Uterus (tissue), 4 donors: ENCODE data around the gene CACNA1D. TPM values are rescaled to one million over a fixed set of nuclear protein-coding genes. Genes with fewer than 3 reads are reported as not detected.

Source experiments
- DNase-seq, 2 donors: peaks; one replicate each; pipeline ENCODE4 v3.0.0-alpha.2; 2019 to 2020
- H3K27ac ChIP-seq, 2 donors: fragments of 200-600 bp; sonication (generic); 1 replicate in 1 of 2; 2 replicates in 1 of 2; pipeline ENCODE4 v1.5.1; 2016 to 2018
- H3K27me3 ChIP-seq, 2 donors: fragments of 200-600 bp; sonication (generic); one replicate each; pipeline ENCODE4 v1.5.1; 2018 to 2019; ENCODE audit warnings: control low read depth in 1 of 2
- H3K36me3 ChIP-seq, 2 donors: fragments of 200-600 bp; sonication (generic); one replicate each; pipeline ENCODE4 v1.5.1; 2019; ENCODE audit warnings: control low read depth in 1 of 2
- H3K4me1 ChIP-seq, 2 donors: fragments of 200-600 bp; sonication (generic); one replicate each; pipeline ENCODE4 v1.5.1; 2018 to 2019; ENCODE audit warnings: control low read depth in 1 of 2
- H3K4me3 ChIP-seq, 2 donors: fragments of 200-600 bp; sonication (generic); 1 replicate in 1 of 2; 2 replicates in 1 of 2; pipeline ENCODE4 v1.5.1; 2018 to 2019; ENCODE audit warnings: mild to moderate bottlenecking in 1 of 2
- H3K9me3 ChIP-seq, 2 donors: fragments of 200-600 bp; sonication (generic); one replicate each; pipeline ENCODE4 v1.5.1; 2019; ENCODE audit warnings: control low read depth in 1 of 2
- POLR2A ChIP-seq, 2 donors: fragments of 450-650 bp; IDR thresholded peaks; one replicate each; pipeline ENCODE4 v1.6.1; 2016; ENCODE audit warnings: antibody characterized with exemption in 2 of 2, mild to moderate bottlenecking in 1 of 2, moderate library complexity in 1 of 2
- intact Hi-C: fragments of 100-400 bp; cut with DNase I; formaldehyde crosslinking; loops from one replicate; pipeline ENCODE4 v1.15.1; 2023; ENCODE audit warnings: low total_unique reads
- total RNA-seq, 4 donors: library from RNA; depleted of rRNA in 3 of 4; stranded (reverse); fragments of >200 nt in 3 of 4; gene quantifications; one replicate each; pipeline versions ENCODE4 v1.1.0 to v1.2.4, GENCODE V29; 2014 to 2023
- TF ChIP-seq, protein P1 (sequence below), 4 experiments: fragments of 200-600 bp in 2 of 4; fragments of 450-650 bp in 2 of 4; sonication (generic) in 2 of 4; IDR thresholded peaks; one replicate each; pipeline ENCODE4 v1.5.1; 2016 to 2019; ENCODE audit warnings: antibody characterized with exemption in 4 of 4, mild to moderate bottlenecking in 2 of 4, moderate library complexity in 1 of 4
- donor health status: DM: yes; HTN: yes; CAD: no.

Gene CACNA1D
- total RNA-seq, 4 donors from 2014 or later, result 0.88 to 97.5 (median 63.4) TPM

- Histone ChIP-seq H3K4me3 (no peak overlapping the region), H3K4me1 (no peaks in the 10 kb centered on the region), H3K27ac (no peak overlapping the region), H3K36me3 (no peaks in the 10 kb centered on the region), H3K27me3 (no peaks in the 10 kb centered on the region), H3K9me3 (no peaks in the 10 kb centered on the region)
- TF ChIP-seq POLR2A (IDR thresholded peaks at IDR 0.05), result no peak
- DNase-seq, result no peak
- intact Hi-C loops, result no loop called here
Observed at GRCh38 chr3:53749448-53749847, 255.0 kb downstream of the CACNA1D start.

DNA sequence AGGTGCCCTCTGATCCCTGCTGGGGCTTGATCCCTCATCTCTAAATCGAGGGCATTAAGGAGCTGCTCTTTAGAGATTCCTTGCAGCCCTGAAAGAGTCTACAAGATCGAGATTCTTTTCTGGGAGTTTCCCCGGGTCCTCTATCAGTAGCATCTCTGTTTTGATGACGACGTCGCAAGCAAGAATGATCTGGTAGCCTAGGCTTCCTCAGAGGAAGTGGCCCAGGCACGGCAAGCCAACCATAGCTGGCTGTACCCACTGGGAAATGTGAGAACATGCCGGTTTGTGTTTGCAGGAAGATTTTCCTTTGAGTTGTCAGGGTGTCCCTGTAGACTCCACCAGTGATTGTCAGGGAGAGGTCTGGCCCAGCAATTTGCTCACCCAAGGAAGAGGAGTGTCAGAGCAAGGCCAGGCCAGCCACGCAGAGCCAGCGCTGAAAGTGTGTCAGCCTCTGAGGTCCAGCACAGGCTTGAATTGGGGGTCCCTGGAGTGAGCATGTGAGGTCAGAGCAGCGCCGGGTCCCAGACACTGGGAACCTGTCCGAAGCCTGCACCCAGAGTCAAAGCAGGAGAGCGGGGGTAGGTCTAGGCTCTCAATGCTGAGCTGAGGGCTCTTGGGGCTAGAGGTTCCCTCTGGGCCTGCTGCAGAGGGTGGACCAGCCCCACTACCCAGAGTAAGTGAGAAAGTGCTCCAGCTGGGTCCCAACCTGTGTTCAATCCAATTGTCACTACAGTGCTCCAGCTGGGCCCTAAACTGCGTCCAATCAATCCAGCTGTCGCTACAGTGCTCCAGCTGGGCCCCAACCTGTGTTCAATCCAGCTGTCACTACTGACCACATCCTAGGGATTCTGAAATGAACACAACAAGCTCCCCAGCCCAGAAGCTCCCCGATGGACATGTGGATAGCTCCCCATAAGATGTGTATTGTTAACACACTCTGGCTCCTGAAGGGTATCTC, 256.1 kb downstream of the CACNA1D start:
- intact Hi-C loops, result no loop called here
- TF ChIP-seq POLR2A (IDR thresholded peaks at IDR 0.05), result no peak
- TF ChIP-seq, protein P1, sequence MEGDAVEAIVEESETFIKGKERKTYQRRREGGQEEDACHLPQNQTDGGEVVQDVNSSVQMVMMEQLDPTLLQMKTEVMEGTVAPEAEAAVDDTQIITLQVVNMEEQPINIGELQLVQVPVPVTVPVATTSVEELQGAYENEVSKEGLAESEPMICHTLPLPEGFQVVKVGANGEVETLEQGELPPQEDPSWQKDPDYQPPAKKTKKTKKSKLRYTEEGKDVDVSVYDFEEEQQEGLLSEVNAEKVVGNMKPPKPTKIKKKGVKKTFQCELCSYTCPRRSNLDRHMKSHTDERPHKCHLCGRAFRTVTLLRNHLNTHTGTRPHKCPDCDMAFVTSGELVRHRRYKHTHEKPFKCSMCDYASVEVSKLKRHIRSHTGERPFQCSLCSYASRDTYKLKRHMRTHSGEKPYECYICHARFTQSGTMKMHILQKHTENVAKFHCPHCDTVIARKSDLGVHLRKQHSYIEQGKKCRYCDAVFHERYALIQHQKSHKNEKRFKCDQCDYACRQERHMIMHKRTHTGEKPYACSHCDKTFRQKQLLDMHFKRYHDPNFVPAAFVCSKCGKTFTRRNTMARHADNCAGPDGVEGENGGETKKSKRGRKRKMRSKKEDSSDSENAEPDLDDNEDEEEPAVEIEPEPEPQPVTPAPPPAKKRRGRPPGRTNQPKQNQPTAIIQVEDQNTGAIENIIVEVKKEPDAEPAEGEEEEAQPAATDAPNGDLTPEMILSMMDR (IDR thresholded peaks at IDR 0.05), result no peak
- Histone ChIP-seq H3K4me1 (no peaks in the 10 kb centered on the region), H3K4me3 (no peak overlapping the region), H3K27me3 (no peaks in the 10 kb centered on the region), H3K9me3 (no peaks in the 10 kb centered on the region), H3K27ac (no peak overlapping the region), H3K36me3 (no peaks in the 10 kb centered on the region)
- no peak for DNase-seq

DNA sequence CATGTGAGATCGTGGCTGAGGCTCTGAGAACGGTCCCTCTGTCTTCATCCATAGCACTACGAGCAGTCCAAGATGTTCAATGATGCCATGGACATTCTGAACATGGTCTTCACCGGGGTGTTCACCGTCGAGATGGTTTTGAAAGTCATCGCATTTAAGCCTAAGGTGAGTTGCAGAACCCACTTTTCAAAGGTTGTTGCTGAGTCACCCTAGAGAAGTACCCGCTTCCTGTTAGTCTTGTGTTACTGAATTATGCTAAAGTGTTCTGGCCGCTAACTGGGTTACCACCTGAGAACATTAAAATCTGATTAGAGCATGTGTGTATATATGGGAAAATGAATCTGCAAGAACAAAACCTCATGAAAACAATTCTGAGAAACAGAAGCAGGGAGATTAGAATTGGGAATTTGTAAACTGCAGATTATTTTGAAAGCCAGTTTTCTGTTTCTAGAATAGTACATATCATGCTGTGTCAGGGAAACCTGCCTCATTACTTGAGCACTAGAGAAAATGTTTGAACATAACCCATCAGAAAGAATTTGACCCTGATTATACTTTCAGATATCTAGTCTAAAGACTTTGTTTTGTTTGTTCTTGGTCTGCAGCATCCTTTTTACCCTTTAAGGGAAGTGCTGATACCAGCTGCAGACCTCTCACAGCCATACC, 259.2 kb downstream of the CACNA1D start:
- intact Hi-C loops, result no loop called here

GRCh38 chr3:53754325-53754724, 259.9 kb downstream of the CACNA1D start:
- intact Hi-C loops, result no loop called here
- H3K4me1 ChIP-seq, result no peaks in the 10 kb centered on the region
- H3K4me3 ChIP-seq, result no peak overlapping the region

More for the DNA sequence above, 259.2 kb downstream of the CACNA1D start:
- no peaks in the 10 kb centered on the region for H3K27me3 ChIP-seq
- H3K9me3 ChIP-seq, result no peaks in the 10 kb centered on the region
- no peak for DNase-seq
- no peaks in the 10 kb centered on the region for H3K36me3 ChIP-seq
- no peaks in the 10 kb centered on the region for H3K4me1 ChIP-seq
- no peak overlapping the region for H3K4me3 ChIP-seq
- TF ChIP-seq POLR2A (IDR thresholded peaks at IDR 0.05), result no peak
- TF ChIP-seq, protein P1 (IDR thresholded peaks at IDR 0.05), result no peak
- H3K27ac ChIP-seq, result no peak overlapping the region

GRCh38 chr3:53758846-53759245, 264.4 kb downstream of the CACNA1D start:
- no peak for TF ChIP-seq POLR2A (IDR thresholded peaks at IDR 0.05)
- TF ChIP-seq, protein P1 (IDR thresholded peaks at IDR 0.05), result no peak
- intact Hi-C loops, result no loop called here
- H3K9me3 ChIP-seq, result no peaks in the 10 kb centered on the region

More at GRCh38 chr3:53754325-53754724, 259.9 kb downstream of the CACNA1D start:
- DNase-seq, result no peak
- TF ChIP-seq, protein P1 (IDR thresholded peaks at IDR 0.05), result no peak
- no peak for TF ChIP-seq POLR2A (IDR thresholded peaks at IDR 0.05)
- Histone ChIP-seq H3K36me3 (no peaks in the 10 kb centered on the region), H3K9me3 (no peaks in the 10 kb centered on the region), H3K27me3 (no peaks in the 10 kb centered on the region), H3K27ac (no peak overlapping the region)

More at GRCh38 chr3:53758846-53759245, 264.4 kb downstream of the CACNA1D start:
- no peak overlapping the region for H3K4me3 ChIP-seq
- no peaks in the 10 kb centered on the region for H3K4me1 ChIP-seq
- DNase-seq, result no peak
- no peaks in the 10 kb centered on the region for H3K36me3 ChIP-seq
- H3K27me3 ChIP-seq, result no peaks in the 10 kb centered on the region
- H3K27ac ChIP-seq, result no peak overlapping the region
